HuH-7 (cell line): Measurements from ENCODE around the gene CPNE8.
A peak's percentile ranks its signal among the peaks of the same experiment; 100 is the strongest.

ENCODE experiments used
- DNase-seq: peaks from one replicate; pipeline ENCODE4 v3.0.0; 2011; ENCODE audit warnings: low spot score

The CPNE8 gene

DNA sequence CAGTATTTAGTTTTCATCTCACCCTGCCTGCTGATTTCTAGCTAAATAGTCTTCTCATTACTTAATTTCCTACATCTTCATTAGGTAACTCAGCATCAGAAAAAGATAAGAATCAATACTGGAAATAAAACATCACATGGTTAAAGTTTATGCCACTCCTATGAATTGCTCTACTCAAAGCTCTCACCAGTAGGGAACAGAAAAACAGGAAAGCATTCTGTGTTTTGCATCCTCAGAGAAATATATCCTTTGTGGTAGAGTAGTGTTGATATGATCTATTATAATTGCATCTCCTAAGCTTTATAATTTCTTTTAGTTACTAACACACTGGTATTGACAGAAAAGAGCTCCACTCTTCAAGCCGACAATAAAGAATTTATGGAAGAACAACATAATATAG is 9.9 kb downstream of the CPNE8 start:
- no peak for DNase-seq

DNA sequence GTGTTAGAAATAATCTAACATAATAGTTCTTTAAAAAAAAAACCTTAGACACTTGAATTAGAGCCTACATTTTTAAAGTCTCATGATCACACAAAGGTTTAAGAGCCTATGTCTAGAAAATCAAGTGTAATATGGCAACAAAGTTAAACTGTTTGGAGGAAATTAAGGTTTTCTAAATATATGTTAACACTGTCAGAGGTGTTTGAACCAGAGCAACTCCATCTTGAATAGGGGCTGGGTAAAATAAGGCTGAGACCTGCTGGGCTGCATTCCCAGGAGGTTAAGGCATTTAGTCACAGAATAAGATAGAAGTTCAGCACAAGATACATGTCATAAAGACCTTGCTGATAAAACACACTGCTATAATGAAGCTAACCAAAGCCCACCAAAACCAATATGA is 12.4 kb downstream of the CPNE8 start:
- no peak for DNase-seq

- no peak for DNase-seq
These were observed 13.2 kb downstream of the CPNE8 start for GRCh38 chr12:38892087-38892786.

DNA sequence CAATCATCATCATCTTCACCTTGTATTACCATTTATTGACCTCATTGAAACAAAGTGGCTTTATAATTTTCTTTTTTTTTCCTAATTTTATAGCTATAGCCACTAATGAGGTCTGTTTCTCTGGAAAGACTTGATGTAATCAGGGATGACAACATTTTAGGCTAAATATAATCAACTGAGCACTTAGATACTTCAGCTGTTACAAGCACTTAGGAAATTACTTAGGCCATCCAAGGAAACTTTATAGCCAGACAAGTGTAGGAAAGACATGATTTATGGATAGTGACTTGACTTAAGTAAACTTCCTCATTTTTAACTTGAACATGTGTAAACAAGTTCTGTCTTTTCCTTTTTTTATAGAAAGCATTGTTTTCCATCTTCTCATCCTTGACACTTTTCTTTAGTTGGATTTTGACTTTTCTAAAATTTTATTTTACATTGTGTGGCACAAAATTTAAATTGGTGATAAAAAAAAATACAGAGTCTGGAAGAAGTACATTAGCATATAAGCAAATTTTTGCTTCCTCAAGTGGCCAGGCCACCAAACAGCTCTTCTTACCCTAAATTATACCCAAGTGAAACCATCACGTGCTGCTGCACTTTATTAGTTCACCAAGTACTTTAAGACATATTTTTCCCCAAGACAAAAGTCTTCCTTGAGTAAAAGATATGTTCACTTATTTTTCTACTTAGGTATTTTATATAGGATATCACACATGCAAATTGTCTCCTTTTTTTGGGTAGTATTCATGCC is 15.1 kb downstream of the CPNE8 start:
- DNase-seq, result no peak

- DNase-seq, result no peak
These were observed 16.0 kb downstream of the CPNE8 start for GRCh38 chr12:38889297-38889815.

DNA sequence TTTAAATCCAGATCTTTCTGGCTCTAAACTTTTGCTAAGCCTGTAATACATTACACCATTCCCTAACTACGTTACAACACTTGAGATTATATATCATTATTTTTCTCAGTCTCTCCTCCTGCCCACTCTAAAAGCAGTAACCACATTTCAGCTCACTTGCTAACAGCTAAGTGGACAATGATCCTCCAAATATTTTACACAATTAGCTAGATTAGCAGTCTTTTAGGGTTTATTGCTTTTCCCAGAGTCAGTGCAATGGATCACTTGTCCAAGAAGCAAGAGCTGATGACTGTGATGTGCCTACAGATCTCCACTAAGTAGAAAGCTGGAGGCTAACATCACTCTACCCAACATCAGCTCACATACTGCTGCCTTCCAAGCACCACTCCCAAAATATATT is 17.6 kb downstream of the CPNE8 start:
- no peak for DNase-seq

GRCh38 chr12:38886931-38887330 is 18.5 kb downstream of the CPNE8 start:
- no peak for DNase-seq

GRCh38 chr12:38886064-38886463 is 19.3 kb downstream of the CPNE8 start:
- DNase-seq, result no peak

DNA sequence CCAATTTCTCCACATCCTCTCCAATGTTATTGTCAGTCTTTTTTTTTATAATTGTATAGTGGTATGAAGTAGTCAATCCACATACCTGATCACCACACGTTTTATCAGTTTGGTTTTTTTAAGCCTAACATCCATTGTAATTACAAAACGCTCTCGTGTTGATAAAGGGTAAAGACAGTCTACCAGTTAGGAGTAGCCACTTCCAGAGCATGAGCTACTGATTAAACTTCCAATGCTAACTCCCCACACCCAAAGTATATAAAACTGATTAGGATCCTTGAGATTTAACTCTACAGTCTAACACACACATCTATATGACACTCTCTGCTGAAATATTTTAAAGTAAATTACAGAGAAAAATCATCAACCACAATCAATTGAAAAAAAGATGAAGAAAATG is 20.7 kb downstream of the CPNE8 start:
- no peak for DNase-seq

DNA sequence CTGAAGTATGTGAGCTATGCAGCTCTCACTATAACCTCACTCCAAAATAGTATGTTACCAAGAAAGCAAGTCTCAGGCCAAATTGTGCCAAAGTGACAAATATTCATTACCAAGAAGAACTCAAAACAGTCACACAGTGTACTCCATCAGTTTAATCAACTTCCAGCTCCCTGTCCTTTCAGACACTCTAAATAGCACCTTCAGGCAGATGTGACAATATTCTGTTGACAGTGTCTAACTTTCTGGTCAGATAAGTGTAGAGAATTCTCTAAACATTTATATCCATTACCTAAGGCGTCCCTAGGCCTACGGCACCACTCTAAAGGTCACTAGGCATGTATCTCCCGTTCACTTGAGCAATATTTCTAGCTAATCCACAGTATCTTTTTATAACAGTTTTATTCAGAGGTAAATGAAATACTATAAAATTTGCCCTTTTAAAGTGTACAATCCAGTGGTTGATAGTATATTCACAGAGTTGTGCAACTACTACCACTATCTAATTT is 21.7 kb downstream of the CPNE8 start:
- DNase-seq, result no peak

- DNase-seq, result peak; percentile 8
These were observed 25.1 kb downstream of the CPNE8 start for GRCh38 chr12:38880288-38880687.

- DNase-seq, result no peak
These were observed 26.4 kb downstream of the CPNE8 start for GRCh38 chr12:38878986-38879385.

GRCh38 chr12:38878333-38878705 is 27.1 kb downstream of the CPNE8 start:
- no peak for DNase-seq

DNA sequence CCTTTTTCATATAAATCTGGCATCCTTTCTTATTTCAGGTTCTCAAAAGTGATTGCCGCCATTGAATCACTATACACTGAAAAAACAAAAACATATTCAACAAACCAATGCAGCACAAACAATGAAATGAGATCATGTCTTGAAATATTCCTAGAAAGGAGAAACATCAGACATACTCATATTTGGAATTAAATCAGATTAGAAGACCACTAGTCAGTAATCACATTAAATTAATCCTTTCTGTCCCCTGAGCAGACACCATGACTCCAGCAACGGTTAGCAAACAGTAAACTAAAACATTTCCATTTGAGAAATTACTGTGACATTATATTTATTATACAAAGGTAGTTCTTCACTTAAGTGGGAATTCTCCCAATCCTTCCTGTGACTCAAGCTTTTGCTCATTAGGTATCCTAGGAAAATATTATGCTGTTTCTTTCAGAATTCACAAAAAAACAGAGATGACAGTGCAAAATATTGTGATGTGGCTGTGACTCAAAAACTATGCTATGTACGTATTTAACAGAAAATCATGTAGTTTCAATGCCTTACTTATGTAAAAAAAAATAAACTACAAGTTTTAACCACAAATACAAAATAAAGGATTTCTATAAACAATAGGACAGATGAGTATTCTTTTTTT is 29.7 kb downstream of the CPNE8 start:
- DNase-seq, result no peak

- no peak for DNase-seq
These were observed 32.8 kb downstream of the CPNE8 start for GRCh38 chr12:38872561-38872960.

GRCh38 chr12:38872156-38872555 is 33.2 kb downstream of the CPNE8 start:
- DNase-seq, result no peak

GRCh38 chr12:38869036-38869435 is 36.4 kb downstream of the CPNE8 start:
- DNase-seq, result no peak

DNA sequence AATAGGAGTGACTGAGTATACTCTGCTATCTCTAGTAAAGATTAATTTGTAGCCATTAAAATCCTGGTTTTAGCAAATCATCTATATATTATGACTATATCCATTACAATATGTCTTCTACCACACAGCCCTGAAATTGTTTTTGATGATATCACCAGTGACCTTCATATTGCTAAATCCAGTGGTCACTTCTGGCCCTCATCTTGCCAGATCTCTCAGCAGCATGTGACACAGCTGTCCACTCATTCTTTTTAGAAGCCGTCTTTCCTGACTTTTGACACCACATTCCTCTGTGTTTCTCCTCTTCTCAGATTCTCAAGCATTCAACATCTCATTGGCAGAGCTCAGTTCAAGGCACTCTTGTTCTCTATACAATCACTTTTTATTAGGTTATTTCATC is 54.9 kb downstream of the CPNE8 start:
- no peak for DNase-seq

- DNase-seq, result no peak
These were observed 58.1 kb downstream of the CPNE8 start for GRCh38 chr12:38847247-38847646.

- no peak for DNase-seq
These were observed 61.1 kb downstream of the CPNE8 start for GRCh38 chr12:38844267-38844666.

DNA sequence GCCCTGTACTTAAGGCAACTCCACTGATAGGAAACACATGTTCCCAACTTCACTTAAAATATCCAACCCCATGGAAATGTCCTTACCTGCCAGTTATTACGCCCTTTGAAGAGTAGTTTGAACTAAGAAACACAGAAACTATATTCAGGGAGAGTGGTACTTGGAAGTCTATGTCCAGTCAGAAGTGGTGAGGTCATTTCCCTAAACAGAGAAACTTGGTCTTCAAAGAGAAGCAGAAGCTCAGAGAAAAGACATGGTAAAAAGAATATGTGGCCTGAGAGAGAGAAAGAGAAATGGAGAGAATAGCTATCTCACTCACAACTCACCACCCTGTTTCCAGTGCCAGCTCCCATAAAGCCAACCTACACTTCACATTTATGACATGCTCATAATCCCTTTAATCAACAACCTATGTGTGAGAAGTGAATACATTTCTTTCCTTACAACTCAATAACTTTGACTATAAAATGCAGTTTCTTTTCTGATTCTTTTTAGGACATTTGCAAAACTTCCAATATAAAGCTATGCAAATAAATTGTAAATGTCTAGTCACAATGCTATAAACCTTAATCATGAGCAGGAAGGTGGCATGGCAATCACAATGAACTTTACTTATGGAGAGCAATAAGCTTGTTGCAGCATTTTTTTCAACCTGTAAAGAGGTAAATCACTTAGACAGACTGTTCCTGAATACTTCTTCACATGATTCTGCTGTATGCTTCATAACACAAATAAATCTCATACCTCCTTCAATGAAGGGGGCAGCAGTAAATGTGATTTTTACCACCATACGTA is 67.1 kb downstream of the CPNE8 start:
- no peak for DNase-seq

- DNase-seq, result no peak
These were observed 73.7 kb downstream of the CPNE8 start for GRCh38 chr12:38831715-38832114.
